Islet of Langerhans (tissue), 1 donor: ENCODE data around the gene EIF3D.

Source experiments
- FAIRE-seq: peaks from one replicate; lab custom pipeline; 2011; peaks lifted over from hg19 to GRCh38; lab: Jason Lieb, UNC

EIF3D gene

GRCh38 chr22:36465232-36466021, 63.5 kb downstream of the EIF3D start:
- FAIRE-seq = no peak

- no peak for FAIRE-seq
These were observed 64.2 kb downstream of the EIF3D start for GRCh38 chr22:36464715-36465231.

GRCh38 chr22:36463783-36464184, 65.2 kb downstream of the EIF3D start:
- FAIRE-seq = no peak

- no peak for FAIRE-seq
These were observed 67.0 kb downstream of the EIF3D start for GRCh38 chr22:36461665-36462649.
